Eye (tissue), 1 donor: ENCODE data around the gene MCAM.

Experiments
- DNase-seq: peaks from one replicate; pipeline ENCODE4 v3.0.0-alpha.2; 2015

Gene MCAM

DNA sequence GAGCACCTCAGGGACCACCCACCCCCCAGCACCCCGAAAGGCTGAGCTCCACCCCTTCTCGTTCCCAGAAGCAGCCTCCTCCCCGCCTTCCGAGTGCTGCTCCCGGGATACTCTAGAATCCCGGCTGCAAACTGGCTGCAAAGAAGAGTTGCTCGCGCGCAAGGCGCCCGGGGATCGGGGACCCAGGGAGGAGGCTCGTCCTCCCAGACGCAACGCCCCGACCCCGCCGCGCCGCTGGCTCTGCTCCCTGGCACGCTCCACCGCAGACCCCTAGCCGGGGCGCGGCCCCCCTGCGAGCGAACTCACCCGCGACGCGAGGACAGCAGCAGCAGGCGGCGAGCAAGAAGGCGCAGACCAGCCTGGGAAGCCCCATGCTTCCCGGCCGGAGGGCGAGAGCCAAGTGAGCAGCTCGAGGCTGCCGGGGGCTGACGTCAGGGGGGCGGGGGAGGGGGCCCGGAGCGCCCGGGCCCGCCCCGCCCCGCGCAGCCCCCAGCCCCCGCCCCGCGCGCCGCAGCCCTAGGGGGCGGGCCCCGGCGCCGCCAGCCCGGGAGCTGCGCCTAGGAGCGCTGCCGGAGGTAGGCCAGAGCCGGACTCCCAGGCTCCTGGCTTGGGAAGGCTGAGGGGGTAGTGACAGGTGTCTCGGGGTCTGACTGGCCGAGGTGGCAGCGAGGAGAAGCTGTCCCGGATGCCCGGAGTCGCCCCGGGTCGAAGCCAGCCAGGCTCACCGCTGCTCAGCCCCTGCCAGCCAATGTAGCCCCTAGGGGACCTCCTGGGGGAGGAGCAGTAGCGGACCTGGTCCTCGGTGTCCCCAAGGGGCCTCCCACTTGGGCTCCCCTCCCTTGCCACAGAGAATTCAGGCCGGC is at the start of gene MCAM:
Gene MCAM, minus strand, starts transcription at position 402 of the 863 bp plus-strand sequence. Its CDS starts 29 bp downstream, at position 373.
- peak; percentile 76 for DNase-seq

GRCh38 chr11:119365071-119365591 is 48.2 kb upstream of the MCAM start:
- no peak for DNase-seq

DNA sequence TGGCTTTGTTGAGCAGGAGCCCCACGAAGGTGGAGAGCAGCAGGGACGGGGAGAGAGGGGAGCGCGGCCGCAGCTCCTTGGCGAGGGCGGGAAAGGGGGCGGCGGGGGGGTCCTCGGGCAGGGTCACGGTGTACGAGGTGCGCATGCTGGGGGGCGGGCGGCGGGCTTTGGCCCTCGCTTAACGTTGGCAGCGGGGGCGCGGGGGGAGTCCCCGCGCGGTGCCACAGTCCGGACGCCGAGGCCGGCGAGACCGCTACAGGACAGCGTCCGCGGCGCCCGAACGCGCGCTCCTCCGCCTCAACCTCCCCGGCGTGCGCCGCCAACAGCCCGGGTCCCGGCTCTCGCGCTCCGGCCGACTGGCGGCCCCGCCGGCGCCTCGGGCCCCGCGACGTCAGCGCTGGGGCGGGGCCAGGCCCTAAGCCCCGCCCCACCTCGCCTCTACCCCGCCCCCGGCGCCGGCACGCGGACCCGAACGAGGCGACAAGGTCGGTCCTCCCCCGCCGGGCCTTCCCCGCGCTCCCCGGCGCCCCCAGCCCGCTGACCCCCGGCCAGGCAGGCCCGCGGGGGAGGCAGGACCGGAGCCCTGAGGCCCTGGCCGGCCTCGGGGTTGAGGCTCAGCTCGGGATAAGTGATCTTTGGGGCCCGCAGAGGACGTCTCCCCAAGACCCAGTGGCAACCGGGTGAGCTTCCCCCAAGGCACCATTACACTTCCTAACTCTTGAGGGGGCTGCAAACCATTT is 47.1 kb upstream of the MCAM start:
- peak; percentile 82 for DNase-seq

DNA sequence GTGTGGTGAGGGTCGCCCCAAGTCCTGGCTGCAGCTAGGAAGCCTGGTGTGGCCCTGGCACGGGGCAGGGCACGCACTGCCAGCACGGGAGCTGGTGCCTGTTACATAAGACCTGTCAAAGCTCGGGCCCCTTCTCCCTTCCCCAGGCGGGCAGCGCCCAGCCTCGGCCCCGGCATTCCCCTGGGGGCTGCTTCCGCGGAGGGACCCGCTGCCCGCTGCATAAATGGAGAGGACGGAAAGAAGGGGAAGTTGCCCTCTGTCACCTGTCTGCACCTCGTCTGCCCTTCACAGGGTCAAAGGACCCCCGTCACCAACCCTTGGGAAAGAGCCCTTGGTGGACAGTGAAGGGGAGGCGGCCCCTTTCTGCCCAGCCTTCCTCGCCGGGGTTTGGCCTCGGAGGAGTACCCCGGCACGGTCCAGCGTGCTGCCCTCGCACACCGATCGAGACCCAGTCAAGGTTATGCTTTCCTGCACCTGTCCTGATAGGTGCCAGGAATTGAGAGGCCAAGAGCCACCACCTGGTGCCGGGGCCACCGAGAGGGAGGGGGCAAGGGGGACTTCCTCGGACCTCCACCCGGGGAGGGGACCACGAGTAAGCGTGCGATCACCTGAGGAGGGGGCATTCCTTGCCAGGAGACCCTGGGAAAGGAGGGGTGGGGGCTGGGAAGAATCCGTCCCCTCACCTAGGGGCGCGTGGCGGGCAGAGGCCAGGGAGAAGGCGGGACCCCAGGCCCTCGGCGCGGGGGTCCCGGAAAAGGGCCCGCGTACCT is 46.3 kb upstream of the MCAM start:
- DNase-seq = no peak

DNA sequence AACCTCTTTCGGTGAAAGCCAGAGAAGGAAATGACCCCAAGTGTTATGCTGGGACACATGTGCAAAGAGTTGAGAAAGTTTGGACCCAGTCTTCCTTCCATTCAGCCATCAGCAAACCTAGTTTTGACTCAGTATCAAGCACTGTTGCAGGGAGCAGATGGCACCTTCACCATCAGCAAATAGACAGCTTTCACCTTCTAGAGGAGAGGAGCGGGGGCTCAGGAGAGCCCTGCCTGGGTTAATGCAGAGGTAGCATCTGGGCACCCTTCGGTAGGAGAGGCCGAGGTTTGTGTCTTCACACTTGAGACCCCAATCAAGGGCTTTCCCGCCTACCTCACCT is 45.8 kb upstream of the MCAM start:
- no peak for DNase-seq

GRCh38 chr11:119361941-119362725 is 45.2 kb upstream of the MCAM start:
- peak; percentile 42 for DNase-seq

GRCh38 chr11:119361056-119361787 is 44.3 kb upstream of the MCAM start:
- peak; percentile 75 for DNase-seq

DNA sequence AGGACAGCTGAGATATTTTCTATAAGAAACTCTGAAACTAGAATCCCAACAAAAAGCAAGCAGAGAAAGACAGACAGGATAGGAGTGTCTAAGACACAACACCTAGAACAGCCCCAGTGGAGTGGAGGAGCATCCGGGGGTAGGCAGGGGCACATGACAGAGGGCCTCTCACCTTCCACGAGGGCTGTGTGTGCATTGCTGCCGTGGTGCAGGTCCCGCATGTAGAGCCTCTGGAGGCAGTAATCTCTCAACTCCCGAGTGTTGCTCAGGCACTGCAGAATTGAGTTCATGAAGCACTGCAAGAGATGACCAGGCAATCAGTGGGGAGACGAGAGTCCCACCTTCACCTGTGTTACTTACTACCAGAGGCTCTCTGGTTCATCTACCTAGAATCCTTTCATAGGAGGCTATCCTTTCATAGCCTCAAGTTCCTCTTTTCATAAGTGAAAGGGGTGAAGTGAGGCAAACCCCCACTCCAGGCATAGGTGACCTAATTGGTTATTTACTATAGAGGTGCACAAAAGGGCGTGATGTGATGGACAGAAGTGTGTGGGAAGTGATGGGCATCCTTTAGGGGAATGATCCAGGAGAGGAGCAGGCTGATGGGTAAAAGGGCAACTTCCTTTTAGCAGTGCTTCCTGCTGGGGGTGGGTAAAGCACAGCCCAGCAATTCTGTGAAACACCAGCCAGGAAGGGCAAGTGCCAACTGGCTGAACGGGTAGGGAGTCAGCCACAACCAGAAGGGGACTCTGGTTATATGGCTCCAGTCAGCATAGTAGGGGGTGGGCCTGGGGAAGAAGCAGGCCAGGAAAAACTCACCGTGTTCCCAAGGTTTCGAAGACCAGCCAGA is 42.7 kb upstream of the MCAM start:
- DNase-seq = no peak

DNA sequence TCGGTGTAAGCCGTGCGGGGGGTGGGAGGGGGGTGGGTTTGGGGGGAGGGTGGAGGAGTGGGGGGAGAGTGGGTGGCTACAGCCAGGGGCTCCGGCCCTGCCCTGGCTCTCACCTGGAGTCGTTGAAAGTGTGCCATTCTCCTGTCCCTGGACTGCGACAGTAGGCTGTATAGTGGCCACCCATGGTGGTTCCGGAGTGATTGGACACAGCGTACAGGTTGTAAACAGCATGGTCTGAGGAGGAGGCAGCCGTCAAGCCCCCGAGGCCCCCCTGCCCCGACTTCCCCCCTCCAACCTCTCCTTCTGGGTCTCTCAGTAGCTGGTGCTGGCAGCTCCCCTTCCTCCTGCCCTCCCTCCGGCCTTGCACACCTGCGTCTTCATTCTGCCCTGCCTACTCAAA is 40.1 kb upstream of the MCAM start:
- no peak for DNase-seq

GRCh38 chr11:119356349-119357031 is 39.6 kb upstream of the MCAM start:
- DNase-seq = peak; percentile 97

- DNase-seq = no peak
Measured at GRCh38 chr11:119355091-119355843, 38.3 kb upstream of the MCAM start.

DNA sequence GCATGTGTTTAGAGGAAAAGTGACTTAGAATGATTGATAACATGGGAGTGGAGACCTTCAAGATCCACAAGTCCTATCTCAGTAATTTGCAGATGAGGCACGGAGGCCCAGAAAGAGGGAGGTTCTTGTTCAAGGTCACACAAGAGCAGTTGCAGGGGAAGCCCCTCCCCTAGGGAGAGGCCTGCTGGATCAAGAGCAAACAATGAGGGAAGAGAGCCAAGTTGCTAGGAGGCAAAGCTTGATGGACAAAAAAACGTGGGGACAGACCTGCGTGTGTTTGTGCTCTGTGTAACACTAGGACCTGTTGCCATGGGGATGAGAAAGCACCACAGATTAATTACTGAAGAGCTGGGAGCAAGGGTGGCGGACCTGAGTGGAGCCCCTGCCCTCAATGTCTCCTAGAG is 35.9 kb upstream of the MCAM start:
- DNase-seq = peak; percentile 84

- DNase-seq = no peak
Measured at GRCh38 chr11:119351232-119351631, 34.3 kb upstream of the MCAM start.

DNA sequence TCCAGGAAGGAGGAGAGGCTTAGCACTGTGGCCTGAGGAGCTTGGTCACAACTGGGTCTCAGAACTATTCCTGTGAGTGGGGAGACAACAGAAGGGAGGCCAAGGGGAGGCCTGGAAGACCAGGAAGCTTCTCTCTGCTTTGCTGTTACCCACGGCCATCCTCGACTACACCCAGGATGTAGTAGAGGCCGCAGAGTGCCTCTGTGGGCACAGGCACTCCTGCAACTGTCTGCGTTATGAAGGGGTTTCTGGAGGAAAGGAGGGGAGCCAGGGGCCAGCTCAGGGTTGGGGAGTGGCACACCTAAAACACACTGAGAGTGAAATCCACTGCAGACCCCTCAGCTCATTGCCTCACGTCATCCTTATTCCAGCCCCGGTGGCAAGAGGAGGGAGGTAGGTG is 33.4 kb upstream of the MCAM start:
- no peak for DNase-seq

GRCh38 chr11:119347940-119348605 is 31.1 kb upstream of the MCAM start:
- peak; percentile 47 for DNase-seq

GRCh38 chr11:119347242-119347641 is 30.3 kb upstream of the MCAM start:
- peak; percentile 24 for DNase-seq

- DNase-seq = peak; percentile 42
Measured at GRCh38 chr11:119346605-119347004, 29.7 kb upstream of the MCAM start, which contains the start of gene MFRP. Gene MFRP (minus strand): TSS chr11:119346705. CDS start chr11:119346513, 192 bp downstream.

DNA sequence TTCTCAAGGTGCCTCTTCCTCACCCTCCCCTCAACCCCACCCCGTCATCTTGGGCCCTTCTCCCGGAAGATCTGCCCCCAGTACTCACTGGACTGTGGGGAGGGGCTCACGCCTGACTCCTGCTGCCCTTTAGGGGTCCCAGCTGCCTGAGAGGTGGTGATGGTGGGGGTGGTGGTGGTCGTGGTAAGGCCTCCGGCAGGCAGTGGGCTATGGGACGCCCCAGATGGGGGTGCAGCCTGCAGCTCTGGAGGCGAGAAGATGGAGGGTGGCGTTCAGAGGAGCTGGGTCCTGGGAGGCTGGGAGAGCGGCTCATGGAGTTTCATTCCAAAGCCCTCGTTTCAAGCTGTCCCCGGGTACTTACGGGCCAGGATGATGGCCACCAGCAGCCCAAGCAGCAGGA is 28.8 kb upstream of the MCAM start:
- no peak for DNase-seq
